Kidney epithelial cell (primary cell): ENCODE measurements around the gene POLK. TPM values are rescaled to one million over a fixed set of nuclear protein-coding genes. Genes with fewer than 3 reads are reported as not detected.

ENCODE experiments used
- DNase-seq: peaks from one replicate; pipeline ENCODE4 v3.0.0-alpha.2; 2010; ENCODE audit warnings: low read depth
- H3K27me3 ChIP-seq: 2 replicates; pipeline ENCODE4 v1.6.0; 2011; ENCODE audit warnings: low read length; ENCODE audit not compliant: control insufficient read depth, insufficient read depth
- H3K36me3 ChIP-seq: 2 replicates; pipeline ENCODE4 v1.5.1; 2011; ENCODE audit warnings: low read length; ENCODE audit not compliant: control insufficient read depth, insufficient read depth
- H3K4me3 ChIP-seq: 2 replicates; pipeline ENCODE4 v1.5.1; 2011; ENCODE audit warnings: low read depth, mild to moderate bottlenecking, control low read depth, low read length
- CTCF ChIP-seq: IDR thresholded peaks from 2 replicates; pipeline ENCODE4 v1.5.1; 2011; ENCODE audit warnings: mild to moderate bottlenecking, moderate library complexity, low read length, control low read depth, inconsistent platforms; ENCODE audit not compliant: insufficient read depth, poor library complexity, severe bottlenecking
- total RNA-seq: library from RNA; depleted of rRNA; stranded (reverse); fragments of >200 nt; gene quantifications from 2 replicates; pipeline ENCODE4 v1.2.3, GENCODE V29; 2015

The POLK gene
- 16.2 and 18.6 TPM in 2 replicates for total RNA-seq

GRCh38 chr5:75511435-75512382 lies at the start of gene POLK, which contains the start of gene CERT1:
Gene POLK, plus strand, starts transcription at chr5:75511891.
Gene CERT1, minus strand, starts transcription at chr5:75511629. Its CDS starts 422 bp downstream, at chr5:75511207.
- no peaks in the 10 kb centered on the region for H3K36me3 ChIP-seq
- H3K4me3 ChIP-seq: peak within 1 kb of the TSS; percentile 96
- peak; percentile 91 for DNase-seq
- H3K27me3 ChIP-seq: no peaks in the 10 kb centered on the region
- no peak for TF ChIP-seq CTCF

GRCh38 chr5:75463726-75464125 lies 48.0 kb upstream of the POLK start:
- H3K27me3 ChIP-seq: no peaks in the 10 kb centered on the region
- peak; percentile 45 for DNase-seq
- no peak for TF ChIP-seq CTCF
- no peak overlapping the region for H3K4me3 ChIP-seq
- no peaks in the 10 kb centered on the region for H3K36me3 ChIP-seq

GRCh38 chr5:75465480-75465879 lies 46.2 kb upstream of the POLK start:
- no peak for DNase-seq
- no peak for TF ChIP-seq CTCF
- no peaks in the 10 kb centered on the region for H3K27me3 ChIP-seq

GRCh38 chr5:75466006-75466716 lies 45.5 kb upstream of the POLK start:
- Histone ChIP-seq H3K36me3 (no peaks in the 10 kb centered on the region), H3K27me3 (no peaks in the 10 kb centered on the region), H3K4me3 (no peak overlapping the region)
- TF ChIP-seq CTCF: no peak
- no peak for DNase-seq

More at GRCh38 chr5:75465480-75465879, 46.2 kb upstream of the POLK start:
- Histone ChIP-seq H3K36me3 (no peaks in the 10 kb centered on the region), H3K4me3 (no peak overlapping the region)

GRCh38 chr5:75468593-75468992 lies 43.1 kb upstream of the POLK start:
- H3K36me3 ChIP-seq: no peaks in the 10 kb centered on the region
- no peak for DNase-seq
- no peak overlapping the region for H3K4me3 ChIP-seq
- no peaks in the 10 kb centered on the region for H3K27me3 ChIP-seq
- no peak for TF ChIP-seq CTCF
